ENCODE results near the gene ATP11A. TPM values are rescaled to one million over a fixed set of nuclear protein-coding genes. Genes with fewer than 3 reads are reported as not detected.

Gene ATP11A
- total RNA-seq, 1 experiment from 2014 or later, result 8.8 TPM

GRCh38 chr13:112904436-112904960 lies 214.7 kb downstream of the ATP11A start:
- no peak for DNase-seq (ENCODE audit: low spot score)

- no peak for DNase-seq (ENCODE audit: low spot score)
Measured at GRCh38 chr13:112905086-112905485, 215.2 kb downstream of the ATP11A start.

- DNase-seq (ENCODE audit: low spot score), result no peak
Measured at GRCh38 chr13:112905619-112905989, 215.8 kb downstream of the ATP11A start.

- DNase-seq (ENCODE audit: low spot score), result no peak
Measured at GRCh38 chr13:112905990-112906641, 216.3 kb downstream of the ATP11A start.

GRCh38 chr13:112907286-112907685 lies 217.4 kb downstream of the ATP11A start:
- no peak for DNase-seq (ENCODE audit: low spot score)

GRCh38 chr13:112907871-112908331 lies 218.1 kb downstream of the ATP11A start:
- no peak for DNase-seq (ENCODE audit: low spot score)

GRCh38 chr13:112908342-112908741 lies 218.5 kb downstream of the ATP11A start:
- DNase-seq (ENCODE audit: low spot score), result no peak

GRCh38 chr13:112910016-112910415 lies 220.2 kb downstream of the ATP11A start:
- no peak for DNase-seq (ENCODE audit: low spot score)

GRCh38 chr13:112910616-112911280 lies 220.9 kb downstream of the ATP11A start:
- no peak for DNase-seq (ENCODE audit: low spot score)

GRCh38 chr13:112911285-112911701 lies 221.5 kb downstream of the ATP11A start:
- no peak for DNase-seq (ENCODE audit: low spot score)

- no peak for DNase-seq (ENCODE audit: low spot score)
Measured at GRCh38 chr13:112911883-112912282, 222.0 kb downstream of the ATP11A start.

- no peak for DNase-seq (ENCODE audit: low spot score)
Measured at GRCh38 chr13:112912726-112913440, 223.0 kb downstream of the ATP11A start.

- DNase-seq (ENCODE audit: low spot score), result no peak
Measured at GRCh38 chr13:112916296-112916695, 226.5 kb downstream of the ATP11A start.

GRCh38 chr13:112917056-112917664 lies 227.3 kb downstream of the ATP11A start:
- no peak for DNase-seq (ENCODE audit: low spot score)

GRCh38 chr13:112917737-112918136 lies 227.9 kb downstream of the ATP11A start:
- DNase-seq (ENCODE audit: low spot score), result no peak

- no peak for DNase-seq (ENCODE audit: low spot score)
Measured at GRCh38 chr13:112918266-112918665, 228.4 kb downstream of the ATP11A start.

GRCh38 chr13:112918746-112919145 lies 228.9 kb downstream of the ATP11A start:
- no peak for DNase-seq (ENCODE audit: low spot score)

GRCh38 chr13:112923962-112924361 lies 234.1 kb downstream of the ATP11A start:
- DNase-seq (ENCODE audit: low spot score), result no peak

- DNase-seq (ENCODE audit: low spot score), result no peak
Measured at GRCh38 chr13:112924365-112924764, 234.5 kb downstream of the ATP11A start.

- no peak for DNase-seq (ENCODE audit: low spot score)
Measured at GRCh38 chr13:112926003-112926402, 236.2 kb downstream of the ATP11A start.

- no peak for DNase-seq (ENCODE audit: low spot score)
Measured at GRCh38 chr13:112926993-112927392, 237.2 kb downstream of the ATP11A start.

Data from A172 (cell line).